Mesenchymal stem cell (in vitro differentiated cells and primary cell): Measurements from ENCODE around the gene LDB2. TPM values are rescaled to one million over a fixed set of nuclear protein-coding genes. Genes with fewer than 3 reads are reported as not detected.

ENCODE experiments used
- DNase-seq: peaks from one replicate; pipeline ENCODE4 v3.0.0-alpha.2; 2013
- H2AFZ ChIP-seq: one replicate; pipeline ENCODE4 v1.6.1; 2013; ENCODE audit warnings: low read depth, mild to moderate bottlenecking, control low read depth, inconsistent platforms, low read length, moderate library complexity
- H2AK5ac ChIP-seq: 2 replicates; pipeline ENCODE4 v1.6.1; 2013; ENCODE audit warnings: low read length, moderate library complexity, mild to moderate bottlenecking, inconsistent platforms; ENCODE audit not compliant: severe bottlenecking
- H2BK120ac ChIP-seq: one replicate; pipeline ENCODE4 v1.6.1; 2013; ENCODE audit warnings: low read depth, mild to moderate bottlenecking, inconsistent platforms, low read length, moderate library complexity
- H2BK12ac ChIP-seq, 2 experiments: one replicate each; pipeline ENCODE4 v1.6.1; 2013; ENCODE audit warnings: inconsistent platforms in 2 of 2, low read length in 2 of 2, mild to moderate bottlenecking in 2 of 2, moderate library complexity in 2 of 2, control low read depth in 1 of 2
- H2BK15ac ChIP-seq: one replicate; pipeline ENCODE4 v1.6.1; 2013; ENCODE audit warnings: mild to moderate bottlenecking, low read depth, inconsistent platforms; ENCODE audit not compliant: poor library complexity, severe bottlenecking
- H2BK5ac ChIP-seq: 2 replicates; pipeline ENCODE4 v1.6.1; 2013; ENCODE audit warnings: low read depth, mild to moderate bottlenecking, low read length, control low read depth, inconsistent platforms; ENCODE audit not compliant: poor library complexity, severe bottlenecking
- H3K14ac ChIP-seq, 2 experiments: one replicate each; pipeline ENCODE4 v1.6.1; 2013; ENCODE audit warnings: inconsistent platforms in 2 of 2, low read length in 2 of 2, control low read depth in 1 of 2, mild to moderate bottlenecking in 1 of 2, moderate library complexity in 1 of 2
- H3K18ac ChIP-seq, 2 experiments: one replicate each; pipeline ENCODE4 v1.6.1; 2013; ENCODE audit warnings: inconsistent platforms in 2 of 2, low read length in 2 of 2, control low read depth in 1 of 2, low read depth in 1 of 2, mild to moderate bottlenecking in 1 of 2
- H3K23ac ChIP-seq, 2 experiments: one replicate each; pipeline ENCODE4 v1.6.1; 2013; ENCODE audit warnings: inconsistent platforms in 2 of 2, low read length in 2 of 2, mild to moderate bottlenecking in 2 of 2, moderate library complexity in 2 of 2, control low read depth in 1 of 2
- H3K27ac ChIP-seq: 2 replicates; pipeline ENCODE4 v1.5.1; 2013; ENCODE audit warnings: mild to moderate bottlenecking, moderate library complexity, low read length, control low read depth, inconsistent platforms; ENCODE audit not compliant: poor library complexity, severe bottlenecking
- H3K27me3 ChIP-seq, 2 experiments: 2 replicates each; pipeline versions ENCODE4 v1.6.1 to v1.7.0; 2013; ENCODE audit warnings: low read length in 2 of 2, mild to moderate bottlenecking in 2 of 2, moderate library complexity in 2 of 2, control low read depth in 1 of 2, inconsistent platforms in 1 of 2; ENCODE audit not compliant: control insufficient read depth in 1 of 2, insufficient read depth in 1 of 2
- H3K36me3 ChIP-seq, 2 experiments: 2 replicates each; pipeline versions ENCODE4 v1.6.1 to v1.7.0; 2013; ENCODE audit warnings: low read length in 2 of 2, control low read depth in 1 of 2, inconsistent platforms in 1 of 2, low read depth in 1 of 2, mild to moderate bottlenecking in 1 of 2; ENCODE audit not compliant: insufficient read depth in 2 of 2, control insufficient read depth in 1 of 2
- H3K4ac ChIP-seq, 2 experiments: one replicate each; pipeline ENCODE4 v1.6.1; 2013; ENCODE audit warnings: inconsistent platforms in 2 of 2, low read length in 2 of 2, mild to moderate bottlenecking in 2 of 2, moderate library complexity in 2 of 2, control low read depth in 1 of 2, low read depth in 1 of 2
- H3K4me1 ChIP-seq: 2 replicates; pipeline ENCODE4 v1.6.1; 2013; ENCODE audit warnings: low read depth, low read length, control low read depth; ENCODE audit not compliant: control insufficient read depth, insufficient read depth
- H3K4me2 ChIP-seq: 2 replicates; pipeline ENCODE4 v1.6.1; 2013; ENCODE audit warnings: low read length, mild to moderate bottlenecking, inconsistent platforms; ENCODE audit not compliant: poor library complexity, severe bottlenecking
- H3K4me3 ChIP-seq, 2 experiments: 2 replicates each; pipeline versions ENCODE4 v1.5.1 to v1.7.0; 2013; ENCODE audit warnings: low read length in 2 of 2, mild to moderate bottlenecking in 2 of 2, control low read depth in 1 of 2, low read depth in 1 of 2; ENCODE audit not compliant: insufficient read depth in 1 of 2
- H3K79me1 ChIP-seq: replicated peaks from 2 replicates; pipeline ENCODE4 v1.6.1; 2013; ENCODE audit warnings: mild to moderate bottlenecking, control low read depth, low read length, inconsistent platforms; ENCODE audit not compliant: poor library complexity, severe bottlenecking
- H3K9ac ChIP-seq: 2 replicates; pipeline ENCODE4 v1.7.0; 2013; ENCODE audit warnings: mild to moderate bottlenecking, low read length, moderate library complexity
- H3K9me3 ChIP-seq: 2 replicates; pipeline ENCODE4 v1.7.0; 2013; ENCODE audit warnings: mild to moderate bottlenecking, low read length; ENCODE audit not compliant: control insufficient read depth
- H4K8ac ChIP-seq: one replicate; pipeline ENCODE4 v1.6.1; 2013; ENCODE audit warnings: inconsistent platforms, mild to moderate bottlenecking, low read length, moderate library complexity
- H4K91ac ChIP-seq: one replicate; pipeline ENCODE4 v1.6.1; 2013; ENCODE audit warnings: mild to moderate bottlenecking, low read length, inconsistent platforms
- WGBS: methylation state at CpG from one replicate; pipeline ENCODE4 v1.1.7; 2013; ENCODE audit warnings: mixed read lengths; 5-methylcytosine and 5-hydroxymethylcytosine counted together
- polyA plus RNA-seq, 2 experiments: library from polyadenylated mRNA; stranded (reverse); fragments of 200-250 nt; gene quantifications; one replicate each; pipeline ENCODE4 v1.2.3, GENCODE V29; 2013

The LDB2 gene
- 20.1 TPM for polyA plus RNA-seq (2013, experiment 1 of 2)
- 22.8 TPM for polyA plus RNA-seq (2013, experiment 2 of 2)

GRCh38 chr4:16897991-16898827 lies at the start of gene LDB2:
Gene LDB2 (minus strand): TSS chr4:16898645.
- peak within 1 kb of the TSS; percentile 92 for H3K9ac ChIP-seq
- H3K4me1 ChIP-seq = peaks cover 1% of the 10 kb centered on the region
- no peaks in the 10 kb centered on the region for H3K79me1 ChIP-seq
- no peaks in the 10 kb centered on the region for H3K36me3 ChIP-seq
- DNase-seq = peak; percentile 96
- peak within 1 kb of the TSS in 1 of 2 experiments; percentile 93 for H3K4me3 ChIP-seq
- peak within 1 kb of the TSS; percentile 90 for H2BK15ac ChIP-seq
- no peak within 1 kb of the TSS for H2BK5ac ChIP-seq
- H3K4me2 ChIP-seq = no peak within 1 kb of the TSS
- peak within 1 kb of the TSS; percentile 75 to 87 for H3K4ac ChIP-seq
- peak within 1 kb of the TSS in 1 of 2 experiments; percentile 60 for H3K14ac ChIP-seq
- H2BK120ac ChIP-seq = peak within 1 kb of the TSS; percentile 61
- peak within 1 kb of the TSS; percentile 85 for H4K8ac ChIP-seq
- peaks cover 0 to 3% of the 10 kb centered on the region in 2 experiments for H3K27me3 ChIP-seq
- peak within 1 kb of the TSS; percentile 8 for H2AFZ ChIP-seq
- under 1% methylated on average over 14 of the region's 18 CpGs for whole genome bisulfite sequencing
- no peak within 1 kb of the TSS for H3K23ac ChIP-seq
- H2AK5ac ChIP-seq = no peak within 1 kb of the TSS
- H3K27ac ChIP-seq = no peak within 1 kb of the TSS
- no peaks in the 10 kb centered on the region for H3K9me3 ChIP-seq
- peak within 1 kb of the TSS; percentile 89 for H4K91ac ChIP-seq
- peak within 1 kb of the TSS; percentile 75 to 84 for H2BK12ac ChIP-seq
- peak within 1 kb of the TSS; percentile 91 to 94 for H3K18ac ChIP-seq

GRCh38 chr4:16942491-16942890 lies 44.0 kb upstream of the LDB2 start:
- 97% methylated on average over 8 of the region's 14 CpGs for WGBS

GRCh38 chr4:16939178-16939577 lies 40.7 kb upstream of the LDB2 start:
- H2BK12ac ChIP-seq = no peak overlapping the region
- H2AFZ ChIP-seq = no peak overlapping the region
- no peak overlapping the region for H4K91ac ChIP-seq
- H3K27ac ChIP-seq = no peak overlapping the region
- no peak overlapping the region for H3K9ac ChIP-seq
- no peaks in the 10 kb centered on the region for H3K4me1 ChIP-seq
- no CpG with 5 or more reads among the region's 2 CpGs for WGBS
- no peak for DNase-seq
- H3K36me3 ChIP-seq = no peaks in the 10 kb centered on the region
- H2BK15ac ChIP-seq = no peak overlapping the region
- H3K23ac ChIP-seq = no peak overlapping the region
- H2BK5ac ChIP-seq = no peak overlapping the region
- H3K4me3 ChIP-seq = no peak overlapping the region
- no peak overlapping the region for H3K14ac ChIP-seq
- no peak overlapping the region for H4K8ac ChIP-seq
- H2BK120ac ChIP-seq = no peak overlapping the region
- no peak overlapping the region for H2AK5ac ChIP-seq
- no peak overlapping the region for H3K4me2 ChIP-seq
- no peaks in the 10 kb centered on the region for H3K9me3 ChIP-seq
- no peaks in the 10 kb centered on the region for H3K79me1 ChIP-seq
- H3K4ac ChIP-seq = no peak overlapping the region
- H3K18ac ChIP-seq = no peak overlapping the region
- no peaks in the 10 kb centered on the region for H3K27me3 ChIP-seq

More at GRCh38 chr4:16942491-16942890, 44.0 kb upstream of the LDB2 start:
- Histone ChIP-seq H3K9me3 (no peaks in the 10 kb centered on the region), H3K9ac (no peak overlapping the region), H2AFZ (no peak overlapping the region), H3K79me1 (no peaks in the 10 kb centered on the region), H3K36me3 (no peaks in the 10 kb centered on the region), H3K4me1 (no peaks in the 10 kb centered on the region), H3K23ac (no peak overlapping the region), H4K8ac (no peak overlapping the region), H2BK120ac (no peak overlapping the region), H2AK5ac (no peak overlapping the region), H3K27me3 (no peaks in the 10 kb centered on the region), H2BK12ac (no peak overlapping the region), H3K27ac (no peak overlapping the region), H3K4me3 (no peak overlapping the region), H4K91ac (no peak overlapping the region), H2BK5ac (no peak overlapping the region), H3K4ac (no peak overlapping the region), H3K18ac (no peak overlapping the region), H2BK15ac (no peak overlapping the region), H3K14ac (no peak overlapping the region), H3K4me2 (no peak overlapping the region)
- no peak for DNase-seq

GRCh38 chr4:16938512-16939040 lies 40.1 kb upstream of the LDB2 start:
- Histone ChIP-seq H2BK5ac (no peak overlapping the region), H3K9ac (no peak overlapping the region), H3K18ac (no peak overlapping the region), H3K9me3 (no peaks in the 10 kb centered on the region), H4K91ac (no peak overlapping the region), H3K4me2 (no peak overlapping the region), H3K4ac (no peak overlapping the region), H3K4me1 (no peaks in the 10 kb centered on the region), H2BK120ac (no peak overlapping the region), H3K4me3 (no peak overlapping the region), H3K14ac (no peak overlapping the region), H3K23ac (no peak overlapping the region), H2BK12ac (no peak overlapping the region), H2AFZ (no peak overlapping the region), H3K27me3 (no peaks in the 10 kb centered on the region), H3K79me1 (no peaks in the 10 kb centered on the region), H4K8ac (no peak overlapping the region), H3K27ac (no peak overlapping the region), H3K36me3 (no peaks in the 10 kb centered on the region), H2BK15ac (no peak overlapping the region), H2AK5ac (no peak overlapping the region)
- DNase-seq = no peak
- WGBS = 71% methylated on average over 6 of the region's 6 CpGs
